ENCODE data around the gene S100A7A. TPM values are rescaled to one million over a fixed set of nuclear protein-coding genes. Genes with fewer than 3 reads are reported as not detected.

S100A7A gene
- total RNA-seq, 1 experiment from 2014 or later, result not detected

- DNase-seq (ENCODE audit: low spot score) (peak; percentile 70), ATAC-seq (peak; percentile 93)
- no peak for TF ChIP-seq ZNF416 (CRISPR knock-in tag; IDR thresholded peaks at IDR 0.05)
- TF ChIP-seq FOXP1 (CRISPR knock-in tag; IDR thresholded peaks at IDR 0.05; ENCODE audit: borderline replicate concordance), result no peak
- TF ChIP-seq, protein P1, sequence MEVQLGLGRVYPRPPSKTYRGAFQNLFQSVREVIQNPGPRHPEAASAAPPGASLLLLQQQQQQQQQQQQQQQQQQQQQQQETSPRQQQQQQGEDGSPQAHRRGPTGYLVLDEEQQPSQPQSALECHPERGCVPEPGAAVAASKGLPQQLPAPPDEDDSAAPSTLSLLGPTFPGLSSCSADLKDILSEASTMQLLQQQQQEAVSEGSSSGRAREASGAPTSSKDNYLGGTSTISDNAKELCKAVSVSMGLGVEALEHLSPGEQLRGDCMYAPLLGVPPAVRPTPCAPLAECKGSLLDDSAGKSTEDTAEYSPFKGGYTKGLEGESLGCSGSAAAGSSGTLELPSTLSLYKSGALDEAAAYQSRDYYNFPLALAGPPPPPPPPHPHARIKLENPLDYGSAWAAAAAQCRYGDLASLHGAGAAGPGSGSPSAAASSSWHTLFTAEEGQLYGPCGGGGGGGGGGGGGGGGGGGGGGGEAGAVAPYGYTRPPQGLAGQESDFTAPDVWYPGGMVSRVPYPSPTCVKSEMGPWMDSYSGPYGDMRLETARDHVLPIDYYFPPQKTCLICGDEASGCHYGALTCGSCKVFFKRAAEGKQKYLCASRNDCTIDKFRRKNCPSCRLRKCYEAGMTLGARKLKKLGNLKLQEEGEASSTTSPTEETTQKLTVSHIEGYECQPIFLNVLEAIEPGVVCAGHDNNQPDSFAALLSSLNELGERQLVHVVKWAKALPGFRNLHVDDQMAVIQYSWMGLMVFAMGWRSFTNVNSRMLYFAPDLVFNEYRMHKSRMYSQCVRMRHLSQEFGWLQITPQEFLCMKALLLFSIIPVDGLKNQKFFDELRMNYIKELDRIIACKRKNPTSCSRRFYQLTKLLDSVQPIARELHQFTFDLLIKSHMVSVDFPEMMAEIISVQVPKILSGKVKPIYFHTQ (CRISPR knock-in tag; IDR thresholded peaks at IDR 0.05), result no peak
- no peak for TF ChIP-seq ZNF423 (CRISPR knock-in tag; IDR thresholded peaks at IDR 0.05)
- H3K27me3 Mint-ChIP-seq (ENCODE audit: low read depth), result peaks cover 4% of the 10 kb centered on the region
- H3K4me3 Mint-ChIP-seq, result no peak overlapping the region
- POLR2A ChIA-PET, result no interaction called here
- H3K27ac Mint-ChIP-seq, result no peak overlapping the region
- CTCF ChIA-PET, result interaction anchor here (0.6 to 5.7 kb wide), 7 partner anchors 10 to 213 kb away, joined by 3 to 34 read pairs (median 4); partner anchors contain the start of gene S100A9
- H3K36me3 Mint-ChIP-seq, result no peaks in the 10 kb centered on the region
- H3K9me3 Mint-ChIP-seq, result no peaks in the 10 kb centered on the region
- no peaks in the 10 kb centered on the region for H3K4me1 Mint-ChIP-seq
Measured at GRCh38 chr1:153393926-153394325, 22.4 kb upstream of the S100A7A start.

- Mint-ChIP-seq H3K27me3 (ENCODE audit: low read depth) (peaks cover 4% of the 10 kb centered on the region), H3K36me3 (no peaks in the 10 kb centered on the region), H3K4me1 (no peaks in the 10 kb centered on the region), H3K27ac (no peak overlapping the region), H3K9me3 (no peaks in the 10 kb centered on the region), H3K4me3 (no peak overlapping the region)
- TF ChIP-seq, protein P2, sequence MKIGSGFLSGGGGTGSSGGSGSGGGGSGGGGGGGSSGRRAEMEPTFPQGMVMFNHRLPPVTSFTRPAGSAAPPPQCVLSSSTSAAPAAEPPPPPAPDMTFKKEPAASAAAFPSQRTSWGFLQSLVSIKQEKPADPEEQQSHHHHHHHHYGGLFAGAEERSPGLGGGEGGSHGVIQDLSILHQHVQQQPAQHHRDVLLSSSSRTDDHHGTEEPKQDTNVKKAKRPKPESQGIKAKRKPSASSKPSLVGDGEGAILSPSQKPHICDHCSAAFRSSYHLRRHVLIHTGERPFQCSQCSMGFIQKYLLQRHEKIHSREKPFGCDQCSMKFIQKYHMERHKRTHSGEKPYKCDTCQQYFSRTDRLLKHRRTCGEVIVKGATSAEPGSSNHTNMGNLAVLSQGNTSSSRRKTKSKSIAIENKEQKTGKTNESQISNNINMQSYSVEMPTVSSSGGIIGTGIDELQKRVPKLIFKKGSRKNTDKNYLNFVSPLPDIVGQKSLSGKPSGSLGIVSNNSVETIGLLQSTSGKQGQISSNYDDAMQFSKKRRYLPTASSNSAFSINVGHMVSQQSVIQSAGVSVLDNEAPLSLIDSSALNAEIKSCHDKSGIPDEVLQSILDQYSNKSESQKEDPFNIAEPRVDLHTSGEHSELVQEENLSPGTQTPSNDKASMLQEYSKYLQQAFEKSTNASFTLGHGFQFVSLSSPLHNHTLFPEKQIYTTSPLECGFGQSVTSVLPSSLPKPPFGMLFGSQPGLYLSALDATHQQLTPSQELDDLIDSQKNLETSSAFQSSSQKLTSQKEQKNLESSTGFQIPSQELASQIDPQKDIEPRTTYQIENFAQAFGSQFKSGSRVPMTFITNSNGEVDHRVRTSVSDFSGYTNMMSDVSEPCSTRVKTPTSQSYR (CRISPR knock-in tag; IDR thresholded peaks at IDR 0.05), result no peak
- TF ChIP-seq, protein P3, sequence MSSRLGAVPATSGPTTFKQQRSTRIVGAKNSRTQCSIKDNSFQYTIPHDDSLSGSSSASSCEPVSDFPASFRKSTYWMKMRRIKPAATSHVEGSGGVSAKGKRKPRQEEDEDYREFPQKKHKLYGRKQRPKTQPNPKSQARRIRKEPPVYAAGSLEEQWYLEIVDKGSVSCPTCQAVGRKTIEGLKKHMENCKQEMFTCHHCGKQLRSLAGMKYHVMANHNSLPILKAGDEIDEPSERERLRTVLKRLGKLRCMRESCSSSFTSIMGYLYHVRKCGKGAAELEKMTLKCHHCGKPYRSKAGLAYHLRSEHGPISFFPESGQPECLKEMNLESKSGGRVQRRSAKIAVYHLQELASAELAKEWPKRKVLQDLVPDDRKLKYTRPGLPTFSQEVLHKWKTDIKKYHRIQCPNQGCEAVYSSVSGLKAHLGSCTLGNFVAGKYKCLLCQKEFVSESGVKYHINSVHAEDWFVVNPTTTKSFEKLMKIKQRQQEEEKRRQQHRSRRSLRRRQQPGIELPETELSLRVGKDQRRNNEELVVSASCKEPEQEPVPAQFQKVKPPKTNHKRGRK (CRISPR knock-in tag; IDR thresholded peaks at IDR 0.05; ENCODE audit: borderline replicate concordance), result no peak
- TF ChIP-seq ZNF121 (CRISPR knock-in tag; IDR thresholded peaks at IDR 0.05) (no peak), ESRRA (CRISPR knock-in tag; IDR thresholded peaks at IDR 0.05; ENCODE audit: borderline replicate concordance) (no peak), RORB (CRISPR knock-in tag; IDR thresholded peaks at IDR 0.05) (no peak), MLX (CRISPR knock-in tag; IDR thresholded peaks at IDR 0.05) (no peak), FOXP1 (CRISPR knock-in tag; IDR thresholded peaks at IDR 0.05; ENCODE audit: borderline replicate concordance) (no peak), CBFB (CRISPR knock-in tag; IDR thresholded peaks at IDR 0.05; ENCODE audit: low read depth) (no peak), NR2C2 (CRISPR knock-in tag; IDR thresholded peaks at IDR 0.05) (no peak), JUN (CRISPR knock-in tag; IDR thresholded peaks at IDR 0.05) (no peak)
- TF ChIP-seq, protein P4, sequence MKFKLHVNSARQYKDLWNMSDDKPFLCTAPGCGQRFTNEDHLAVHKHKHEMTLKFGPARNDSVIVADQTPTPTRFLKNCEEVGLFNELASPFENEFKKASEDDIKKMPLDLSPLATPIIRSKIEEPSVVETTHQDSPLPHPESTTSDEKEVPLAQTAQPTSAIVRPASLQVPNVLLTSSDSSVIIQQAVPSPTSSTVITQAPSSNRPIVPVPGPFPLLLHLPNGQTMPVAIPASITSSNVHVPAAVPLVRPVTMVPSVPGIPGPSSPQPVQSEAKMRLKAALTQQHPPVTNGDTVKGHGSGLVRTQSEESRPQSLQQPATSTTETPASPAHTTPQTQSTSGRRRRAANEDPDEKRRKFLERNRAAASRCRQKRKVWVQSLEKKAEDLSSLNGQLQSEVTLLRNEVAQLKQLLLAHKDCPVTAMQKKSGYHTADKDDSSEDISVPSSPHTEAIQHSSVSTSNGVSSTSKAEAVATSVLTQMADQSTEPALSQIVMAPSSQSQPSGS (CRISPR knock-in tag; IDR thresholded peaks at IDR 0.05; ENCODE audit: borderline replicate concordance, low read depth), result no peak
- TF ChIP-seq, protein P5, sequence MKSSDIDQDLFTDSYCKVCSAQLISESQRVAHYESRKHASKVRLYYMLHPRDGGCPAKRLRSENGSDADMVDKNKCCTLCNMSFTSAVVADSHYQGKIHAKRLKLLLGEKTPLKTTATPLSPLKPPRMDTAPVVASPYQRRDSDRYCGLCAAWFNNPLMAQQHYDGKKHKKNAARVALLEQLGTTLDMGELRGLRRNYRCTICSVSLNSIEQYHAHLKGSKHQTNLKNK (CRISPR knock-in tag; IDR thresholded peaks at IDR 0.05), result no peak
- TF ChIP-seq, protein P6, sequence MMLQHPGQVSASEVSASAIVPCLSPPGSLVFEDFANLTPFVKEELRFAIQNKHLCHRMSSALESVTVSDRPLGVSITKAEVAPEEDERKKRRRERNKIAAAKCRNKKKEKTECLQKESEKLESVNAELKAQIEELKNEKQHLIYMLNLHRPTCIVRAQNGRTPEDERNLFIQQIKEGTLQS (CRISPR knock-in tag; conservative IDR thresholded peaks at IDR 0.05), result no peak
- TF ChIP-seq, protein P7, sequence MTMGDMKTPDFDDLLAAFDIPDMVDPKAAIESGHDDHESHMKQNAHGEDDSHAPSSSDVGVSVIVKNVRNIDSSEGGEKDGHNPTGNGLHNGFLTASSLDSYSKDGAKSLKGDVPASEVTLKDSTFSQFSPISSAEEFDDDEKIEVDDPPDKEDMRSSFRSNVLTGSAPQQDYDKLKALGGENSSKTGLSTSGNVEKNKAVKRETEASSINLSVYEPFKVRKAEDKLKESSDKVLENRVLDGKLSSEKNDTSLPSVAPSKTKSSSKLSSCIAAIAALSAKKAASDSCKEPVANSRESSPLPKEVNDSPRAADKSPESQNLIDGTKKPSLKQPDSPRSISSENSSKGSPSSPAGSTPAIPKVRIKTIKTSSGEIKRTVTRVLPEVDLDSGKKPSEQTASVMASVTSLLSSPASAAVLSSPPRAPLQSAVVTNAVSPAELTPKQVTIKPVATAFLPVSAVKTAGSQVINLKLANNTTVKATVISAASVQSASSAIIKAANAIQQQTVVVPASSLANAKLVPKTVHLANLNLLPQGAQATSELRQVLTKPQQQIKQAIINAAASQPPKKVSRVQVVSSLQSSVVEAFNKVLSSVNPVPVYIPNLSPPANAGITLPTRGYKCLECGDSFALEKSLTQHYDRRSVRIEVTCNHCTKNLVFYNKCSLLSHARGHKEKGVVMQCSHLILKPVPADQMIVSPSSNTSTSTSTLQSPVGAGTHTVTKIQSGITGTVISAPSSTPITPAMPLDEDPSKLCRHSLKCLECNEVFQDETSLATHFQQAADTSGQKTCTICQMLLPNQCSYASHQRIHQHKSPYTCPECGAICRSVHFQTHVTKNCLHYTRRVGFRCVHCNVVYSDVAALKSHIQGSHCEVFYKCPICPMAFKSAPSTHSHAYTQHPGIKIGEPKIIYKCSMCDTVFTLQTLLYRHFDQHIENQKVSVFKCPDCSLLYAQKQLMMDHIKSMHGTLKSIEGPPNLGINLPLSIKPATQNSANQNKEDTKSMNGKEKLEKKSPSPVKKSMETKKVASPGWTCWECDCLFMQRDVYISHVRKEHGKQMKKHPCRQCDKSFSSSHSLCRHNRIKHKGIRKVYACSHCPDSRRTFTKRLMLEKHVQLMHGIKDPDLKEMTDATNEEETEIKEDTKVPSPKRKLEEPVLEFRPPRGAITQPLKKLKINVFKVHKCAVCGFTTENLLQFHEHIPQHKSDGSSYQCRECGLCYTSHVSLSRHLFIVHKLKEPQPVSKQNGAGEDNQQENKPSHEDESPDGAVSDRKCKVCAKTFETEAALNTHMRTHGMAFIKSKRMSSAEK (CRISPR knock-in tag; IDR thresholded peaks at IDR 0.05; ENCODE audit: borderline replicate concordance), result no peak
- TF ChIP-seq, protein P8, sequence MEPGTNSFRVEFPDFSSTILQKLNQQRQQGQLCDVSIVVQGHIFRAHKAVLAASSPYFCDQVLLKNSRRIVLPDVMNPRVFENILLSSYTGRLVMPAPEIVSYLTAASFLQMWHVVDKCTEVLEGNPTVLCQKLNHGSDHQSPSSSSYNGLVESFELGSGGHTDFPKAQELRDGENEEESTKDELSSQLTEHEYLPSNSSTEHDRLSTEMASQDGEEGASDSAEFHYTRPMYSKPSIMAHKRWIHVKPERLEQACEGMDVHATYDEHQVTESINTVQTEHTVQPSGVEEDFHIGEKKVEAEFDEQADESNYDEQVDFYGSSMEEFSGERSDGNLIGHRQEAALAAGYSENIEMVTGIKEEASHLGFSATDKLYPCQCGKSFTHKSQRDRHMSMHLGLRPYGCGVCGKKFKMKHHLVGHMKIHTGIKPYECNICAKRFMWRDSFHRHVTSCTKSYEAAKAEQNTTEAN (CRISPR knock-in tag; IDR thresholded peaks at IDR 0.05), result no peak
- ChIA-PET CTCF (interaction anchor here (1.0 to 5.7 kb wide), 6 partner anchors 10 to 212 kb away, joined by 3 to 34 read pairs (median 5); partner anchors contain the start of gene S100A9), POLR2A (no interaction called here)
- DNase-seq (ENCODE audit: low spot score) (no peak), ATAC-seq (no peak)
Measured at GRCh38 chr1:153394391-153394790, 21.9 kb upstream of the S100A7A start.

All from WTC11 (cell line).